GM23248 (cell line): ENCODE results near the gene STARD7. TPM values are rescaled to one million over a fixed set of nuclear protein-coding genes. Genes with fewer than 3 reads are reported as not detected.

Experiments
- DNase-seq: peaks from one replicate; pipeline ENCODE4 v3.0.0-alpha.2; 2015
- H2AFZ ChIP-seq: fragments of 200-600 bp; sonication (generic); 2 replicates; pipeline ENCODE4 v1.6.1; 2016; ENCODE audit warnings: antibody characterized with exemption
- H3F3A ChIP-seq: fragments of 200-600 bp; sonication (generic); 2 replicates; pipeline ENCODE4 v1.6.1; 2016; ENCODE audit warnings: mild to moderate bottlenecking, antibody characterized with exemption, mixed run types; ENCODE audit not compliant: insufficient read depth
- H3K27ac ChIP-seq: fragments of 200-600 bp; sonication (generic); 2 replicates; pipeline ENCODE4 v1.5.1; 2016; ENCODE audit warnings: mild to moderate bottlenecking
- H3K27me3 ChIP-seq: fragments of 200-600 bp; sonication (generic); replicated peaks from 2 replicates; pipeline ENCODE4 v1.6.1; 2016; ENCODE audit warnings: mild to moderate bottlenecking; ENCODE audit not compliant: insufficient read depth
- H3K36me3 ChIP-seq: fragments of 200-600 bp; sonication (generic); 2 replicates; pipeline ENCODE4 v1.6.1; 2016; ENCODE audit warnings: low read depth, mild to moderate bottlenecking
- H3K4me1 ChIP-seq: fragments of 200-600 bp; sonication (generic); 2 replicates; pipeline ENCODE4 v1.6.1; 2016; ENCODE audit warnings: mild to moderate bottlenecking; ENCODE audit not compliant: insufficient read depth
- H3K4me2 ChIP-seq: fragments of 200-600 bp; sonication (generic); one replicate; pipeline ENCODE4 v1.6.1; 2016; ENCODE audit warnings: mild to moderate bottlenecking; ENCODE audit not compliant: unreplicated experiment
- H3K4me3 ChIP-seq: fragments of 200-600 bp; sonication (generic); 2 replicates; pipeline ENCODE4 v1.5.1; 2016; ENCODE audit warnings: mild to moderate bottlenecking
- H3K79me2 ChIP-seq: fragments of 200-600 bp; sonication (generic); 2 replicates; pipeline ENCODE4 v1.6.1; 2016; ENCODE audit warnings: mild to moderate bottlenecking; ENCODE audit not compliant: insufficient read depth
- H3K9ac ChIP-seq: fragments of 200-600 bp; sonication (generic); 2 replicates; pipeline ENCODE4 v1.6.1; 2016; ENCODE audit warnings: mild to moderate bottlenecking
- H3K9me2 ChIP-seq: fragments of 200-600 bp; sonication (generic); 2 replicates; pipeline ENCODE4 v1.6.1; 2016; ENCODE audit warnings: mixed run types, mild to moderate bottlenecking, moderate library complexity; ENCODE audit not compliant: insufficient read depth
- H3K9me3 ChIP-seq: fragments of 200-600 bp; sonication (generic); one replicate; pipeline ENCODE4 v1.6.1; 2017; ENCODE audit warnings: low read depth
- H4K20me1 ChIP-seq: fragments of 200-600 bp; sonication (generic); 2 replicates; pipeline ENCODE4 v1.6.0; 2016; ENCODE audit not compliant: insufficient read depth
- EZH2 ChIP-seq: fragments of 200-600 bp; sonication (generic); IDR thresholded peaks from 2 replicates; pipeline ENCODE4 v1.6.1; 2018; ENCODE audit warnings: antibody characterized with exemption, mild to moderate bottlenecking; ENCODE audit not compliant: insufficient read depth, poor library complexity, severe bottlenecking
- EZH2phosphoT487 ChIP-seq: fragments of 200-600 bp; sonication (generic); IDR thresholded peaks from 2 replicates; pipeline ENCODE4 v1.6.1; 2018; ENCODE audit warnings: antibody characterized with exemption, moderate library complexity, mild to moderate bottlenecking, low read depth; ENCODE audit not compliant: insufficient read depth
- WGBS, 2 experiments: methylation state at CpG; one replicate each; pipeline ENCODE4 v1.1.6; 2015 to 2017; ENCODE audit warnings: low lambda C conversion rate in 2 of 2, low coverage in 1 of 2; ENCODE audit errors: missing lambda C conversion rate in 2 of 2; 5-methylcytosine and 5-hydroxymethylcytosine counted together
- in situ Hi-C: fragments of 300-500 bp; cut with MboI; formaldehyde crosslinking; loops from 2 replicates; pipeline ENCODE4 v1.15.0; 2020
- polyA plus RNA-seq: library from polyadenylated mRNA; unstranded; fragments of >200 nt; fragmentation: Nextera tagmentation; extraction: Ambion mirVana; gene quantifications from 2 replicates; pipeline ENCODE4 v1.2.1, GENCODE V29; 2016
- total RNA-seq: library from RNA; depleted of rRNA; stranded (reverse); fragments of >200 nt; shearing (Covaris generic); gene quantifications from 2 replicates; pipeline ENCODE4 v1.2.3, GENCODE V29; 2014

STARD7 gene
- total and polyA plus RNA-seq, 2 experiments from 2014 or later = 93.3 to 120 TPM

GRCh38 chr2:96176661-96177060 lies 32.0 kb downstream of the STARD7 start:
- peaks cover 13% of the 10 kb centered on the region; the same call in 1 of the 2 replicates for H3F3A ChIP-seq
- DNase-seq = no peak
- in situ Hi-C loops = no loop called here

DNA sequence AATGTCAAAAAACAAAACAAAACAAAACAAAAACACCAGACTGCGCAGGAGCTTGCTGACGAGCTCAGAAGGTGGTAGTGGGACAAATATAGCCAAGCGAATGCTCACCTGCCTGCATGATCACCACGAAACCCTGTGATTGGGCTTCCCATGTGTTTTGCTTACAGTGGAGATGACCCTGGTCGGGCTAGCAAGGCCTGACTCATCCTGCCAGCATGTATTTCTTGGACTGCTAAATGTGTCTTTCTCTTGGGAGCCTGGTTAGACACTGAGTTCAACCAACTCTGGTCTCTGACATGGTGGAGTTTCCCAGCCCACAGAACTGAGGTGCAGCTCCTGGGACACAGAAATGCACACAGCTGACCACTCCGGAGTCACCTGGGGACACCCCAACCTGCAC lies 32.7 kb downstream of the STARD7 start:
- peak; percentile 74 for DNase-seq
- Histone ChIP-seq H3K9me3 (no peaks in the 10 kb centered on the region), H4K20me1 (no peaks in the 10 kb centered on the region), H2AFZ (no peak overlapping the region), H3K4me2 (no peak overlapping the region), H3K4me3 (no peak overlapping the region), H3K79me2 (no peaks in the 10 kb centered on the region), H3K9me2 (no peaks in the 10 kb centered on the region), H3K27ac (no peak overlapping the region), H3K36me3 (no peaks in the 10 kb centered on the region), H3F3A (peaks cover 13% of the 10 kb centered on the region; the same call in 1 of the 2 replicates), H3K27me3 (no peaks in the 10 kb centered on the region), H3K4me1 (peaks cover 9% of the 10 kb centered on the region), H3K9ac (no peak overlapping the region)
- in situ Hi-C loops = no loop called here
- TF ChIP-seq EZH2phosphoT487 (no peak), EZH2 (no peak)
- WGBS, 2 experiments = 73 to 84% methylated on average over 6 of the region's 6 CpGs

More at GRCh38 chr2:96176661-96177060, 32.0 kb downstream of the STARD7 start:
- Histone ChIP-seq H3K36me3 (no peaks in the 10 kb centered on the region), H3K79me2 (no peaks in the 10 kb centered on the region), H3K9ac (no peak overlapping the region), H4K20me1 (no peaks in the 10 kb centered on the region), H3K4me2 (no peak overlapping the region), H2AFZ (no peak overlapping the region), H3K4me3 (no peak overlapping the region), H3K27me3 (no peaks in the 10 kb centered on the region), H3K9me3 (no peaks in the 10 kb centered on the region), H3K9me2 (no peaks in the 10 kb centered on the region), H3K27ac (no peak overlapping the region), H3K4me1 (peaks cover 9% of the 10 kb centered on the region)
- no peak for TF ChIP-seq EZH2
- no peak for TF ChIP-seq EZH2phosphoT487
- WGBS, 2 experiments = 68 to 75% methylated on average over 4 of the region's 4 CpGs

- H3K9me3 ChIP-seq = no peaks in the 10 kb centered on the region
- peaks cover 10% of the 10 kb centered on the region for H3K4me1 ChIP-seq
- H3K9me2 ChIP-seq = no peaks in the 10 kb centered on the region
- TF ChIP-seq EZH2phosphoT487 (no peak), EZH2 (no peak)
- no peaks in the 10 kb centered on the region for H3K36me3 ChIP-seq
- peaks cover 19% of the 10 kb centered on the region; the same call in 1 of the 2 replicates for H3F3A ChIP-seq
- peak; percentile 78 for DNase-seq
- H2AFZ ChIP-seq = no peak overlapping the region
- no peaks in the 10 kb centered on the region for H4K20me1 ChIP-seq
- WGBS, 2 experiments = 58% methylated on average over 8 of the region's 8 CpGs
- H3K4me2 ChIP-seq = no peak overlapping the region
- in situ Hi-C loops = no loop called here
- H3K27ac ChIP-seq = no peak overlapping the region
- H3K9ac ChIP-seq = no peak overlapping the region
- no peaks in the 10 kb centered on the region for H3K79me2 ChIP-seq
- H3K4me3 ChIP-seq = no peak overlapping the region
- H3K27me3 ChIP-seq = no peaks in the 10 kb centered on the region
Measured at GRCh38 chr2:96174251-96175144, 34.1 kb downstream of the STARD7 start.

GRCh38 chr2:96171831-96172230 lies 36.8 kb downstream of the STARD7 start:
- Histone ChIP-seq H3K9me3 (no peaks in the 10 kb centered on the region), H3K9ac (no peak overlapping the region), H3K4me2 (no peak overlapping the region), H3F3A (peaks cover 24% of the 10 kb centered on the region), H3K27ac (no peak overlapping the region), H3K4me1 (peaks cover 24% of the 10 kb centered on the region), H4K20me1 (no peaks in the 10 kb centered on the region), H3K9me2 (no peaks in the 10 kb centered on the region), H3K4me3 (no peak overlapping the region), H2AFZ (no peak overlapping the region), H3K79me2 (no peaks in the 10 kb centered on the region), H3K27me3 (no peaks in the 10 kb centered on the region), H3K36me3 (no peaks in the 10 kb centered on the region)
- no peak for DNase-seq
- in situ Hi-C loops = no loop called here
- TF ChIP-seq EZH2phosphoT487 = no peak
- TF ChIP-seq EZH2 = no peak
- 93 to 96% methylated on average over 15 of the region's 15 CpGs for WGBS, 2 experiments
